Brain microvascular endothelial cell (primary cell): ENCODE data around the gene HBD.

ENCODE experiments used
- DNase-seq: peaks from one replicate; pipeline ENCODE4 v3.0.0-alpha.2; 2020
- H3K27ac ChIP-seq: fragments of 250-450 bp; sonication (Bioruptor Pico); 2 replicates; pipeline ENCODE4 v1.5.1; 2020; ENCODE audit warnings: mild to moderate bottlenecking, moderate library complexity
- H3K27me3 ChIP-seq: fragments of 250-450 bp; sonication (Bioruptor Pico); replicated peaks from 2 replicates; pipeline ENCODE4 v1.5.1; 2020; ENCODE audit warnings: mild to moderate bottlenecking
- H3K36me3 ChIP-seq: fragments of 250-450 bp; sonication (Bioruptor Pico); replicated peaks from 2 replicates; pipeline ENCODE4 v1.5.1; 2020; ENCODE audit warnings: mild to moderate bottlenecking
- H3K4me3 ChIP-seq: 2 replicates; pipeline ENCODE4 v1.5.1; 2011; ENCODE audit warnings: low read depth, mild to moderate bottlenecking, control low read depth, low read length, moderate library complexity
- in situ Hi-C: cut with HindIII; loops from 2 replicates; pipeline ENCODE4 v1.10.0; 2017; ENCODE audit warnings: low sequenced_read_pairs, low pct_ligation_motif_present
- TF ChIP-seq, protein P1 (sequence below): IDR thresholded peaks from 2 replicates; pipeline ENCODE4 v1.5.1; 2011; ENCODE audit warnings: low read depth, mild to moderate bottlenecking, moderate library complexity, low read length, control low read depth, inconsistent platforms; ENCODE audit errors: missing control alignments

Gene HBD

DNA sequence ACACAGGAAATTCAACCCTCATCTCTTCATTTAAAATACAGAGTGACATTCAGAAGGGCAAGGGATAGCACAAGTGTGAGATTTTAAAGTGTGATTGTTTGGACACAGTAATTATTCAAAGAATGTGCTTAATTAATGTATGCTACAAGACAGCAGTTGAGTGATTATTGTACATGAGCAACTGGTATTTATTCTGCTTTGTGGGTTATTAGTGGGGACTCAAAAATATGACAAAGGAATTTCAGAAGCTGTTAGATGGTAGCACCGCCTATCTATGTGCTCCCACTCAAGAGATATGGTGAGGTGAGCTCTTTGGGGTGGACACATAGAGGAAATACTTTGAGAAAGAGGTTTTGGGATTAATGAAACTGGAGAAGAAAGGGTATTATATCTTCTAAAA is 5.8 kb upstream of the HBD start:
- Histone ChIP-seq H3K27me3 (no peaks in the 10 kb centered on the region), H3K36me3 (no peaks in the 10 kb centered on the region), H3K27ac (no peak overlapping the region), H3K4me3 (no peak overlapping the region)
- in situ Hi-C loops = no loop called here
- TF ChIP-seq, protein P1, sequence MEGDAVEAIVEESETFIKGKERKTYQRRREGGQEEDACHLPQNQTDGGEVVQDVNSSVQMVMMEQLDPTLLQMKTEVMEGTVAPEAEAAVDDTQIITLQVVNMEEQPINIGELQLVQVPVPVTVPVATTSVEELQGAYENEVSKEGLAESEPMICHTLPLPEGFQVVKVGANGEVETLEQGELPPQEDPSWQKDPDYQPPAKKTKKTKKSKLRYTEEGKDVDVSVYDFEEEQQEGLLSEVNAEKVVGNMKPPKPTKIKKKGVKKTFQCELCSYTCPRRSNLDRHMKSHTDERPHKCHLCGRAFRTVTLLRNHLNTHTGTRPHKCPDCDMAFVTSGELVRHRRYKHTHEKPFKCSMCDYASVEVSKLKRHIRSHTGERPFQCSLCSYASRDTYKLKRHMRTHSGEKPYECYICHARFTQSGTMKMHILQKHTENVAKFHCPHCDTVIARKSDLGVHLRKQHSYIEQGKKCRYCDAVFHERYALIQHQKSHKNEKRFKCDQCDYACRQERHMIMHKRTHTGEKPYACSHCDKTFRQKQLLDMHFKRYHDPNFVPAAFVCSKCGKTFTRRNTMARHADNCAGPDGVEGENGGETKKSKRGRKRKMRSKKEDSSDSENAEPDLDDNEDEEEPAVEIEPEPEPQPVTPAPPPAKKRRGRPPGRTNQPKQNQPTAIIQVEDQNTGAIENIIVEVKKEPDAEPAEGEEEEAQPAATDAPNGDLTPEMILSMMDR = no peak
- no peak for DNase-seq

DNA sequence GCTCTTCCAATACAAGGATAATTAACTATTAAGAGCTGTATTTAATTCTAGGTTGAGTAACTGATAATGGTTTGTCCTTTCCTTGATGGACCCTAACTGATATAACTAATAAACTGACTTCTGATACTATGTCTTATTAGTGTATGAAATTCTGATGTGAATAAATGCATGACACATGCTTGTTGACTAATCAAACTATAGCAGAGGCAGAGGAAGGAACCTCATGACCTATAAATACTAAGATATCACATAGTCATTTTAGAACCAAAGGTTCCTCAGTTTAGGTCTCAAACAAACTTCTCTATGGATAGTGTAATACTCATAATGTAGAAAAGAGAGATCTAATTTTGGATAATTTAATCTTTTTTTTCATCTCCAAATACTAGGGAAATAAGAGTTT is 4.8 kb upstream of the HBD start:
- in situ Hi-C loops = no loop called here

DNA sequence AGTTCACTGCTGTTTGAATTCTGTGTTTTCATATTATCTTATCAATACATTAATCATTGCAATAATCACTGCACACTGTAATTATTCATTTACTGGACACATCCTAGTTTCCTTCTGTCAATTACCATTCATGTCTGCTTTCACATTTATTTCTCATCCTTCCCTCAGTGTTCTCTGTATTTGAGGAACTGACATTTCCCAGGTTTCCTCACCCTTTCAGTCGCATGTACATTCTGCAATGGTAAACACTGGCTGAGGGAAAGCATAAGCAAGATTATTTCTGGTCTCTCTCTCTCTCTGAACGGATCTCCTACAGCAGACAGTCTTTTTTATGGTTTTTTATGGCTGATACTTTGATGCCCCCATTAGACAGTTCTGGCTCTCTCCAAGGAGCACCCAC is 4.2 kb upstream of the HBD start:
- in situ Hi-C loops = no loop called here
- no peaks in the 10 kb centered on the region for H3K36me3 ChIP-seq
- no peaks in the 10 kb centered on the region for H3K27me3 ChIP-seq
- TF ChIP-seq, protein P1 = no peak
- no peak for DNase-seq
- H3K27ac ChIP-seq = no peak overlapping the region
- H3K4me3 ChIP-seq = no peak overlapping the region

More for the DNA sequence above, 4.8 kb upstream of the HBD start:
- Histone ChIP-seq H3K27me3 (no peaks in the 10 kb centered on the region), H3K36me3 (no peaks in the 10 kb centered on the region), H3K4me3 (no peak overlapping the region), H3K27ac (no peak overlapping the region)
- TF ChIP-seq, protein P1 = no peak
- no peak for DNase-seq

DNA sequence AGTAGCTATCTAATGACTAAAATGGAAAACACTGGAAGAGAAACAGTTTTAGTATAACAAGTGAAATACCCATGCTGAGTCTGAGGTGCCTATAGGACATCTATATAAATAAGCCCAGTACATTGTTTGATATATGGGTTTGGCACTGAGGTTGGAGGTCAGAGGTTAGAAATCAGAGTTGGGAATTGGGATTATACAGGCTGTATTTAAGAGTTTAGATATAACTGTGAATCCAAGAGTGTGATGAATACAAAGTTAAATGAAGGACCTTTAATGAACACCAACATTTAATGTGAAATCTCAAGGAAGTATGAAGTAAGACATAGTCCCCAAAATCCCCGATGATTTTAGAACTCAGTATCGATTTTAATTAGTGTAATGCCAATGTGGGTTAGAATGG is 3.1 kb upstream of the HBD start:
- H3K27me3 ChIP-seq = no peaks in the 10 kb centered on the region
- no peak for DNase-seq
- no peak overlapping the region for H3K4me3 ChIP-seq
- in situ Hi-C loops = no loop called here
- H3K36me3 ChIP-seq = no peaks in the 10 kb centered on the region
- TF ChIP-seq, protein P1 = no peak
- H3K27ac ChIP-seq = no peak overlapping the region

DNA sequence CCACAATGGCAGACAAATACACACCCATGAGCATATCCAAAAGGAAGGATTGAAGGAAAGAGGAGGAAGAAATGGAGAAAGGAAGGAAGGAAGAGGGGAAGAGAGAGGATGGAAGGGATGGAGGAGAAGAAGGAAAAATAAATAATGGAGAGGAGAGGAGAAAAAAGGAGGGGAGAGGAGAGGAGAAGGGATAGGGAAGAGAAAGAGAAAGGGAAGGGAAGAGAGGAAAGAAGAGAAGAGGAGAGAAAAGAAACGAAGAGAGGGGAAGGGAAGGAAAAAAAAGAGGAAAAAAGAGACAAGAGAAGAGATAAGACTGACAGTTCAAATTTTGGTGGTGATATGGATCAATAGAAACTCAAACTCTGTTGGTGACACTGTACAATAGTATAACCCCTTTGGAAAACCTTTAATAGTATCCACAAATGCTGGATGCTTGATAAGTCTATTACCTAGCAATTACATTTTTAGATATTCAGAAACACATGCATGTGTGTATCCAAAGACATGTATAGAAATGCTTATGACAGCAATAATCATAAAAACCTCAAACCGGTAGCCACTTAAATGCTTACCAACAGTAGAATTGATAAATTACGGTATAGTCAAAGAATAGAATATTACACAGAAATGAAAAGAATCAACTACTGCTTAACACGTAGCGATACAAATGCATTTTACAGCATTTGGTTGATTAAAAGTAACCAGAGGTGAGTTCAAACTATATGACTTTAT is 1.2 kb upstream of the HBD start:
- TF ChIP-seq, protein P1 = no peak
- H3K36me3 ChIP-seq = no peaks in the 10 kb centered on the region
- no peak overlapping the region for H3K27ac ChIP-seq
- H3K4me3 ChIP-seq = no peak overlapping the region
- H3K27me3 ChIP-seq = no peaks in the 10 kb centered on the region
- in situ Hi-C loops = no loop called here
- DNase-seq = no peak

DNA sequence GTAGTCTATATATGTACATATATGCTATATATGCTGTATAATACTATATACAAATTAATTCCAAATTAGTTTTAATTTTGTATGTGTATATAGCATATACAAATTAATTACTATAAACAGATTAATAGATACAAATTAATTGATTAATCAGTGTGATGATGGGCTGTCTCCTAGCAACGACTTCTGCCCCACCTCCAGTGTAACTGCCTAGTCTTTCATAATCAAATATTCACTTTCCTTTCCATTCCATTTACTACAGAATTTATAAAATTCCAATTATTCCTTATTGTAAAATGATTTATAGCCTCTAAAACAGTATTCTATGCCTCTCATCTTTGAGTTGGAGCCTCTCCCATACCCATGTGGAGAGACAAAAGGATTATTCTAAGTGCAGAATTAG is 976 bp downstream of the HBD start:
- no peak for DNase-seq
- TF ChIP-seq, protein P1 = no peak
- H3K4me3 ChIP-seq = no peak overlapping the region
- H3K27me3 ChIP-seq = no peaks in the 10 kb centered on the region
- H3K27ac ChIP-seq = no peak overlapping the region
- H3K36me3 ChIP-seq = no peaks in the 10 kb centered on the region
- in situ Hi-C loops = no loop called here
